Keratinocyte (primary cell): ENCODE measurements around the gene ADISSP.

Experiments
- EZH2 ChIP-seq: IDR thresholded peaks from one replicate; pipeline ENCODE4 v1.6.1; 2012; ENCODE audit warnings: inconsistent platforms, mild to moderate bottlenecking, low read length, moderate library complexity
- TF ChIP-seq, protein P1 (sequence below), 3 experiments: IDR thresholded peaks in 1 of 3; conservative IDR thresholded peaks in 1 of 3; optimal IDR thresholded peaks in 1 of 3; 2 replicates in 2 of 3; 3 replicates in 1 of 3; pipeline versions ENCODE3 to v1.5.1; 2011; ENCODE audit warnings: low read length in 3 of 3, mild to moderate bottlenecking in 3 of 3, moderate library complexity in 2 of 3, control low read depth in 1 of 3, inconsistent platforms in 1 of 3; ENCODE audit not compliant: insufficient read depth in 2 of 3; ENCODE audit errors: extremely low read depth in 1 of 3

DNA sequence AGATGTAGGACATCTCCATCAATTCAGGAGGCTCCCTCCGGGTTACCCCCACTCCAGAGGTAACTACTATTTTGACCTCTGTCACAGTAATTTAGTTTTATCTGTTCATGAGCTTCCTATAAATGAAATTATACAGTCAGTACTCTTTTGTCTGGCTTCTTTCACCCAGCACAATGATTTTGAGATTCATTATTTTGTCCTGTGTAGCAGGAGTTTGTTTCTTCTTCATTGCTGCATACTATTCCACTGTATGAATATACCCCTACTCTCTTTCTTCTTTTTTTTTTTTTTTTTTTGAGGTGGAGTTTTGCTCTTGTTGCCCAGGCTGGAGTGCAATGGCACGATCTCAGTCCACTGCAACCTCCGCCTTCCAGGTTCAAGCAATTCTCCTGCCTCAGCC lies 41.0 kb upstream of the ADISSP start:
- no peak for TF ChIP-seq EZH2
- TF ChIP-seq, protein P1, sequence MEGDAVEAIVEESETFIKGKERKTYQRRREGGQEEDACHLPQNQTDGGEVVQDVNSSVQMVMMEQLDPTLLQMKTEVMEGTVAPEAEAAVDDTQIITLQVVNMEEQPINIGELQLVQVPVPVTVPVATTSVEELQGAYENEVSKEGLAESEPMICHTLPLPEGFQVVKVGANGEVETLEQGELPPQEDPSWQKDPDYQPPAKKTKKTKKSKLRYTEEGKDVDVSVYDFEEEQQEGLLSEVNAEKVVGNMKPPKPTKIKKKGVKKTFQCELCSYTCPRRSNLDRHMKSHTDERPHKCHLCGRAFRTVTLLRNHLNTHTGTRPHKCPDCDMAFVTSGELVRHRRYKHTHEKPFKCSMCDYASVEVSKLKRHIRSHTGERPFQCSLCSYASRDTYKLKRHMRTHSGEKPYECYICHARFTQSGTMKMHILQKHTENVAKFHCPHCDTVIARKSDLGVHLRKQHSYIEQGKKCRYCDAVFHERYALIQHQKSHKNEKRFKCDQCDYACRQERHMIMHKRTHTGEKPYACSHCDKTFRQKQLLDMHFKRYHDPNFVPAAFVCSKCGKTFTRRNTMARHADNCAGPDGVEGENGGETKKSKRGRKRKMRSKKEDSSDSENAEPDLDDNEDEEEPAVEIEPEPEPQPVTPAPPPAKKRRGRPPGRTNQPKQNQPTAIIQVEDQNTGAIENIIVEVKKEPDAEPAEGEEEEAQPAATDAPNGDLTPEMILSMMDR (optimal IDR thresholded peaks at IDR 0.05 in 1 of 3, IDR thresholded peaks at IDR 0.05 in 1 of 3, conservative IDR thresholded peaks at IDR 0.05 in 1 of 3; ENCODE audit: extremely low read depth in 1 of 3, insufficient read depth in 2 of 3, low read length in 3 of 3), result no peak
